Measurements from ENCODE around the gene GLIPR2. TPM values are rescaled to one million over a fixed set of nuclear protein-coding genes. Genes with fewer than 3 reads are reported as not detected.
A peak's percentile ranks its signal among the peaks of the same experiment; 100 is the strongest.

Gene GLIPR2
- total RNA-seq, 1 donor: 38.4 TPM

DNA sequence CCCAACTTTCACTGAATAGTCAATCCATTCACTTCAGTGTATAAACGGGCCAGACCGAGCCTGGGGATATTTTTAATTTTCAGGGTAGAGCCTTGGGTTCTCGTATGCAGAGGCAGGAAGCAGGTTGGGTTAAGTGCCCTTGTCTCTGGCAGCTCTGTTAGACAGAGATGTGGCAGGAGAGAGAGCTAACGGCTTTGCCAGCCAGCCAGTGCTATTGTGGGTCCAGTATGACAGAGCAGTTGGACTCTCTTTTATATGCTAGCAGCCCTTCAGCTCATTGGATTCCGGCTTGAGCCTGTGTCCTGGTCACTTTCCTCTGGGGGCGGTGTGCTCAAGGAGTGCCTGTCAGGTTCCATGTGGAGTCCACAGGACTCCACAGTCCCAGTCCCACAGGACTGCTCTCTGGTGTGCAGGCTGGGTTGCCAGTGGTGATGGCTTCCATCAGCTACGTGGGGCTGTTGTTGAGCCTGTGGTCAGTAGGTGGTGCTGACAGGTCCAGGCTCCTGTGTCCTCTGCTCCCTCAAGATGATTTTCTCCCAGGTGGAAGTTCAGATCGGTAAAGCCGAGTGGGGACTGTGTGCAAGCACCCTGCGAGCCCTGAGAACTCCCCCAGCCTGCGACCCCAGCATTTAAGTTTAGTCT lies 68.5 kb downstream of the GLIPR2 start:
- peak overlapping the region; percentile 1 for H3K27ac ChIP-seq (ENCODE audit: low read depth, low read length)
- peaks cover 78% of the 10 kb centered on the region for H3K36me3 ChIP-seq (ENCODE audit: insufficient read depth, low read length)
- H3K9me3 ChIP-seq (ENCODE audit: low read depth, low read length): no peaks in the 10 kb centered on the region
- H3K4me2 ChIP-seq (ENCODE audit: insufficient read depth, low read length): no peak overlapping the region
- H3K79me2 ChIP-seq (ENCODE audit: insufficient read depth, low read length): peaks cover 76% of the 10 kb centered on the region
- peaks cover 33% of the 10 kb centered on the region for H3K4me1 ChIP-seq (ENCODE audit: insufficient read depth, low read length)
- peak; percentile 4 for DNase-seq (ENCODE audit: insufficient read length, low spot score, missing footprints)
- no peak overlapping the region for H2AFZ ChIP-seq (ENCODE audit: low read length)
- H4K20me1 ChIP-seq (ENCODE audit: insufficient read depth, low read length): peaks cover 33% of the 10 kb centered on the region
- no peaks in the 10 kb centered on the region for H3K27me3 ChIP-seq (ENCODE audit: insufficient read depth, low read length)
- TF ChIP-seq, protein P1, sequence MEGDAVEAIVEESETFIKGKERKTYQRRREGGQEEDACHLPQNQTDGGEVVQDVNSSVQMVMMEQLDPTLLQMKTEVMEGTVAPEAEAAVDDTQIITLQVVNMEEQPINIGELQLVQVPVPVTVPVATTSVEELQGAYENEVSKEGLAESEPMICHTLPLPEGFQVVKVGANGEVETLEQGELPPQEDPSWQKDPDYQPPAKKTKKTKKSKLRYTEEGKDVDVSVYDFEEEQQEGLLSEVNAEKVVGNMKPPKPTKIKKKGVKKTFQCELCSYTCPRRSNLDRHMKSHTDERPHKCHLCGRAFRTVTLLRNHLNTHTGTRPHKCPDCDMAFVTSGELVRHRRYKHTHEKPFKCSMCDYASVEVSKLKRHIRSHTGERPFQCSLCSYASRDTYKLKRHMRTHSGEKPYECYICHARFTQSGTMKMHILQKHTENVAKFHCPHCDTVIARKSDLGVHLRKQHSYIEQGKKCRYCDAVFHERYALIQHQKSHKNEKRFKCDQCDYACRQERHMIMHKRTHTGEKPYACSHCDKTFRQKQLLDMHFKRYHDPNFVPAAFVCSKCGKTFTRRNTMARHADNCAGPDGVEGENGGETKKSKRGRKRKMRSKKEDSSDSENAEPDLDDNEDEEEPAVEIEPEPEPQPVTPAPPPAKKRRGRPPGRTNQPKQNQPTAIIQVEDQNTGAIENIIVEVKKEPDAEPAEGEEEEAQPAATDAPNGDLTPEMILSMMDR (IDR thresholded peaks at IDR 0.05; ENCODE audit: extremely low read depth, low read depth, low read length): peak; percentile 25
- H3K4me3 ChIP-seq (ENCODE audit: insufficient read depth, low read length): no peak overlapping the region

- Histone ChIP-seq H4K20me1 (ENCODE audit: insufficient read depth, low read length) (peaks cover 48% of the 10 kb centered on the region), H3K4me3 (ENCODE audit: insufficient read depth, low read length) (peak overlapping the region; percentile 0), H3K27ac (ENCODE audit: low read depth, low read length) (peak overlapping the region; percentile 60), H3K4me2 (ENCODE audit: insufficient read depth, low read length) (peak overlapping the region; percentile 34), H3K36me3 (ENCODE audit: insufficient read depth, low read length) (peaks cover 78% of the 10 kb centered on the region), H3K4me1 (ENCODE audit: insufficient read depth, low read length) (peaks cover 37% of the 10 kb centered on the region), H3K9me3 (ENCODE audit: low read depth, low read length) (no peaks in the 10 kb centered on the region), H3K79me2 (ENCODE audit: insufficient read depth, low read length) (peaks cover 76% of the 10 kb centered on the region), H2AFZ (ENCODE audit: low read length) (no peak overlapping the region), H3K27me3 (ENCODE audit: insufficient read depth, low read length) (no peaks in the 10 kb centered on the region)
- peak; percentile 62 for DNase-seq (ENCODE audit: insufficient read length, low spot score, missing footprints)
- TF ChIP-seq, protein P1 (IDR thresholded peaks at IDR 0.05; ENCODE audit: extremely low read depth, low read depth, low read length): no peak
Measured at GRCh38 chr9:36207016-36207415, 70.5 kb downstream of the GLIPR2 start.

DNA sequence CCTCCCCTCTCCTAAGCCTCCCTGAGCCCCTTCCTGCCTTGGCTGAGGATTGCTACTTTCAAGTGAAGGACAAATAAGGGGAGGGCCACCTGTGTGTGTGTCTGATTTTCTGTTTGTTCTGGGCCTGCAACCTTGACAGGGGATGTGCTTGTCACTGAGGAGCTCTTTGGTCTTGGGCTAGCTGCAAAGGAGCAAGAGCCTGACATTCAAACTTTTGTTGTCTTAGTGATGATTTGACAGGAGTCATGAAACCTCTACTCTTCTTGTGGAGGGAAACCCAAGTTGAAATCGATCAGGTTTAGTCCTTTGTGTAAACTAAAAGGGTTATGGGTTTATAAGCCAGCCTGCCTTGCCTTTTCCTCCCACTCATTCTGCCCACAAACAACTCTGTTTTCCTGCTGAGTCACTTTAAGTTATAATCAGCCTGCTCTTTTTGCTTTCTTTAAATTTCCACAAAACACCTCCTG lies 71.0 kb downstream of the GLIPR2 start:
- peaks cover 76% of the 10 kb centered on the region for H3K79me2 ChIP-seq (ENCODE audit: insufficient read depth, low read length)
- H3K4me3 ChIP-seq (ENCODE audit: insufficient read depth, low read length): peak overlapping the region; percentile 0
- peaks cover 78% of the 10 kb centered on the region for H3K36me3 ChIP-seq (ENCODE audit: insufficient read depth, low read length)
- peak overlapping the region; percentile 34 for H3K4me2 ChIP-seq (ENCODE audit: insufficient read depth, low read length)
- peak; percentile 66 for DNase-seq (ENCODE audit: insufficient read length, low spot score, missing footprints)
- no peaks in the 10 kb centered on the region for H3K27me3 ChIP-seq (ENCODE audit: insufficient read depth, low read length)
- H3K27ac ChIP-seq (ENCODE audit: low read depth, low read length): peak overlapping the region; percentile 60
- TF ChIP-seq, protein P1 (IDR thresholded peaks at IDR 0.05; ENCODE audit: extremely low read depth, low read depth, low read length): no peak
- peaks cover 37% of the 10 kb centered on the region for H3K4me1 ChIP-seq (ENCODE audit: insufficient read depth, low read length)
- H3K9me3 ChIP-seq (ENCODE audit: low read depth, low read length): no peaks in the 10 kb centered on the region
- H2AFZ ChIP-seq (ENCODE audit: low read length): no peak overlapping the region
- peaks cover 53% of the 10 kb centered on the region for H4K20me1 ChIP-seq (ENCODE audit: insufficient read depth, low read length)

GRCh38 chr9:36208521-36209253 lies 72.2 kb downstream of the GLIPR2 start:
- H3K4me2 ChIP-seq (ENCODE audit: insufficient read depth, low read length): peak overlapping the region; percentile 34
- peak overlapping the region; percentile 60 for H3K27ac ChIP-seq (ENCODE audit: low read depth, low read length)
- H3K79me2 ChIP-seq (ENCODE audit: insufficient read depth, low read length): peaks cover 79% of the 10 kb centered on the region
- peaks cover 57% of the 10 kb centered on the region for H4K20me1 ChIP-seq (ENCODE audit: insufficient read depth, low read length)
- H3K27me3 ChIP-seq (ENCODE audit: insufficient read depth, low read length): no peaks in the 10 kb centered on the region
- TF ChIP-seq, protein P1 (IDR thresholded peaks at IDR 0.05; ENCODE audit: extremely low read depth, low read depth, low read length): no peak
- H3K36me3 ChIP-seq (ENCODE audit: insufficient read depth, low read length): peaks cover 80% of the 10 kb centered on the region
- H3K9me3 ChIP-seq (ENCODE audit: low read depth, low read length): no peaks in the 10 kb centered on the region
- H3K4me1 ChIP-seq (ENCODE audit: insufficient read depth, low read length): peaks cover 37% of the 10 kb centered on the region
- no peak overlapping the region for H2AFZ ChIP-seq (ENCODE audit: low read length)
- H3K4me3 ChIP-seq (ENCODE audit: insufficient read depth, low read length): no peak overlapping the region
- DNase-seq (ENCODE audit: insufficient read length, low spot score, missing footprints): peak; percentile 82
